Activated T-cell treated with anti-CD3 and anti-CD28 coated beads for 48 hours (primary cell): ENCODE results near the gene ARSI.

Source experiments
- DNase-seq: peaks from one replicate; pipeline ENCODE4 v3.0.0-alpha.2; 2020; ENCODE audit warnings: low read depth

The ARSI gene

GRCh38 chr5:150307617-150308426, 5.1 kb upstream of the ARSI start:
- DNase-seq: no peak

GRCh38 chr5:150306775-150307174, 4.1 kb upstream of the ARSI start:
- no peak for DNase-seq

GRCh38 chr5:150305557-150305956, 2.9 kb upstream of the ARSI start:
- DNase-seq: no peak

- no peak for DNase-seq
Observed at GRCh38 chr5:150305095-150305494, 2.4 kb upstream of the ARSI start.

GRCh38 chr5:150304481-150305081, 1.9 kb upstream of the ARSI start:
- no peak for DNase-seq

- no peak for DNase-seq
Observed at GRCh38 chr5:150303660-150304386, 1.1 kb upstream of the ARSI start.

- DNase-seq: no peak
Observed at GRCh38 chr5:150303070-150303615, 438 bp upstream of the ARSI start.

GRCh38 chr5:150301901-150302300, 804 bp downstream of the ARSI start:
- no peak for DNase-seq

GRCh38 chr5:150301170-150301505, 1.6 kb downstream of the ARSI start:
- no peak for DNase-seq

GRCh38 chr5:150300496-150301169, 2.1 kb downstream of the ARSI start:
- no peak for DNase-seq

- DNase-seq: no peak
Observed at GRCh38 chr5:150299571-150300327, 3.0 kb downstream of the ARSI start.

- no peak for DNase-seq
Observed at GRCh38 chr5:150298701-150299451, 3.8 kb downstream of the ARSI start.

GRCh38 chr5:150297934-150298595, 4.6 kb downstream of the ARSI start:
- DNase-seq: no peak

- DNase-seq: no peak
Observed at GRCh38 chr5:150297236-150297890, 5.3 kb downstream of the ARSI start.

GRCh38 chr5:150296496-150296895, 6.2 kb downstream of the ARSI start:
- no peak for DNase-seq

- no peak for DNase-seq
Observed at GRCh38 chr5:150295741-150296486, 6.8 kb downstream of the ARSI start.

GRCh38 chr5:150295172-150295634, 7.5 kb downstream of the ARSI start:
- DNase-seq: no peak

- DNase-seq: no peak
Observed at GRCh38 chr5:150294551-150295071, 8.1 kb downstream of the ARSI start.
